Measurements from ENCODE around the gene SAXO1. TPM values are rescaled to one million over a fixed set of nuclear protein-coding genes. Genes with fewer than 3 reads are reported as not detected.
"Not testable (repeated sequence)": the region's sequence is repeated elsewhere in the genome, so short reads cannot be mapped to it uniquely, and the experiment has no call there.

SAXO1 gene
- total RNA-seq, 1 experiment from 2014 or later, result not detected

DNA sequence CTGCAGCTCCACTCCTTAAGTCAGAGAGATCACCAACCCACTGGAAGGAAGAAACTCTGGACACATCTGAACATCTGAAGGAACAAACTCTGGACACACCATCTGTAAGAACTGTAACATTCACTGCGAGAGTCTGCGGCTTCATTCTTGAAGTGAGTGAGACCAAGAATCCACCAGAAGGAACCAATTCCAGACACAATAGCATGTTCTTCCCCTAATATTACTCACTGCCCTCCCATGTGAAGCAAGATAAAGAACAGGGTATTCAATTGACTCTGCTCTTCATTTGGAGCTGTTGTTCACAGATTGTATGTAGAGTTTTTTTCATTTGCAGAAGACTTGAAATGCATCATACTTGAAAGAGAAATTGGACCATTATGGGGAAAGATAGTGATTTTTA lies 10.8 kb downstream of the SAXO1 start:
- TF ChIP-seq CEBPB (IDR thresholded peaks at IDR 0.05; ENCODE audit: low read depth) (no peak), SIN3A (IDR thresholded peaks at IDR 0.05; ENCODE audit: low read depth) (no peak), FOSL1 (IDR thresholded peaks at IDR 0.05; ENCODE audit: low read depth) (no peak), EZH2phosphoT487 (IDR thresholded peaks at IDR 0.05; ENCODE audit: borderline replicate concordance) (no peak), RAD21 (IDR thresholded peaks at IDR 0.05; ENCODE audit: low read depth) (no peak), SP1 (IDR thresholded peaks at IDR 0.05; ENCODE audit: low read depth) (no peak), TCF7L2 (IDR thresholded peaks at IDR 0.05; ENCODE audit: borderline replicate concordance, extremely low read depth, insufficient read depth, insufficient read length) (no peak), YY1 (IDR thresholded peaks at IDR 0.05; ENCODE audit: extremely low read depth, insufficient replicate concordance, low read depth, low read length) (no peak), EGR1 (IDR thresholded peaks at IDR 0.05; ENCODE audit: low read depth) (no peak), POLR2A (IDR thresholded peaks at IDR 0.05; ENCODE audit: borderline replicate concordance, extremely low read depth, insufficient read depth, insufficient read length) (no peak)
- TF ChIP-seq, protein P1, sequence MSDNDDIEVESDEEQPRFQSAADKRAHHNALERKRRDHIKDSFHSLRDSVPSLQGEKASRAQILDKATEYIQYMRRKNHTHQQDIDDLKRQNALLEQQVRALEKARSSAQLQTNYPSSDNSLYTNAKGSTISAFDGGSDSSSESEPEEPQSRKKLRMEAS (IDR thresholded peaks at IDR 0.05), result no peak
- TF ChIP-seq, protein P2, sequence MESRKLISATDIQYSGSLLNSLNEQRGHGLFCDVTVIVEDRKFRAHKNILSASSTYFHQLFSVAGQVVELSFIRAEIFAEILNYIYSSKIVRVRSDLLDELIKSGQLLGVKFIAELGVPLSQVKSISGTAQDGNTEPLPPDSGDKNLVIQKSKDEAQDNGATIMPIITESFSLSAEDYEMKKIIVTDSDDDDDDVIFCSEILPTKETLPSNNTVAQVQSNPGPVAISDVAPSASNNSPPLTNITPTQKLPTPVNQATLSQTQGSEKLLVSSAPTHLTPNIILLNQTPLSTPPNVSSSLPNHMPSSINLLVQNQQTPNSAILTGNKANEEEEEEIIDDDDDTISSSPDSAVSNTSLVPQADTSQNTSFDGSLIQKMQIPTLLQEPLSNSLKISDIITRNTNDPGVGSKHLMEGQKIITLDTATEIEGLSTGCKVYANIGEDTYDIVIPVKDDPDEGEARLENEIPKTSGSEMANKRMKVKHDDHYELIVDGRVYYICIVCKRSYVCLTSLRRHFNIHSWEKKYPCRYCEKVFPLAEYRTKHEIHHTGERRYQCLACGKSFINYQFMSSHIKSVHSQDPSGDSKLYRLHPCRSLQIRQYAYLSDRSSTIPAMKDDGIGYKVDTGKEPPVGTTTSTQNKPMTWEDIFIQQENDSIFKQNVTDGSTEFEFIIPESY (IDR thresholded peaks at IDR 0.05; ENCODE audit: extremely low read depth, insufficient replicate concordance, low read length), result no peak
- Histone ChIP-seq H3K79me2 (ENCODE audit: insufficient read depth, low read length) (no peaks in the 10 kb centered on the region), H3K9me3 (ENCODE audit: control insufficient read depth in 1 of 2, insufficient read depth in 1 of 2, low read depth in 1 of 2, low read length in 2 of 2) (no peaks in the 10 kb centered on the region), H4K20me1 (ENCODE audit: insufficient read depth) (no peaks in the 10 kb centered on the region), H3K27ac (ENCODE audit: low read depth, low read length) (no peak overlapping the region), H3K4me3 (replicated peaks in 1 of 2; ENCODE audit: low read depth in 1 of 2, low read length in 2 of 2) (no peak overlapping the region), H3K27me3 (ENCODE audit: insufficient read depth, low read length) (peaks cover 2% of the 10 kb centered on the region; the same call in 1 of the 2 replicates), H3K4me1 (ENCODE audit: control insufficient read depth in 1 of 2, insufficient read depth in 2 of 2, low read length in 2 of 2) (no peaks in the 10 kb centered on the region), H3K36me3 (ENCODE audit: control insufficient read depth in 1 of 2, insufficient read depth in 2 of 2, low read length in 2 of 2) (no peaks in the 10 kb centered on the region), H3K9me2 (ENCODE audit: insufficient read depth) (no peaks in the 10 kb centered on the region), H3K4me2 (ENCODE audit: low read length) (no peak overlapping the region), H2AFZ (ENCODE audit: low read depth, low read length, poor library complexity, severe bottlenecking) (no peak overlapping the region), H3K9ac (ENCODE audit: low read length) (no peak overlapping the region)
- intact Hi-C loops (cut with micrococcal nuclease), result no loop called here
- no peak for ATAC-seq
- BruUV-seq (replicated peaks), result no TSS peak
- no peak for DNase-seq (ENCODE audit: low read depth, low spot score)
- ChIA-PET RAD21 (ENCODE audit: low non-redundant PET in 1 of 2, low total read pairs in 2 of 2, uncharacterized antibody in 2 of 2, unreplicated experiment in 2 of 2) (no interaction called here), POLR2A (no interaction called here), CTCF (no interaction called here)

DNA sequence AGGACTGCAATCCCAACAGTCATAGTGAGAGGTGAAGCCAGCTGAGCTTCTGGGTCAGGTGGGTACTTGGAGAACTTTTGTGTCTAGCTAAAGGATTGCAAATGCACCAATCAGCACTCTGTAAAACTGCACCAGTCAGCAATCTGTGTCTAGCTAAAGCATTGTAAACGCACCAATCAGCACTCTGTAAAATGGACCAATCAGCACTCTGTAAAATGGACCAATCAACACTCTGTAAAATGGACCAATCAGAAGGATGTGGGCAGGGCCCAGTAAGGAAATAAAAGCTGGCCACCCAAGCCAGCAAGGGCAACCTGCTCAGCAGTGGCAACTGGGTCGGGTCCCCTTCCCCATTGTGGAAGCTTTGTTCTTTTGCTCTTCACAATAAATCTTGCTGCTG lies 11.4 kb downstream of the SAXO1 start:
- RAD21 ChIA-PET (ENCODE audit: low non-redundant PET in 1 of 2, low total read pairs in 2 of 2, uncharacterized antibody in 2 of 2, unreplicated experiment in 2 of 2); H3K9ac ChIP-seq (ENCODE audit: low read length); H3K9me2 ChIP-seq (ENCODE audit: insufficient read depth); H2AFZ ChIP-seq (ENCODE audit: low read depth, low read length, poor library complexity, severe bottlenecking); H3K4me1 ChIP-seq (ENCODE audit: control insufficient read depth in 1 of 2, insufficient read depth in 2 of 2, low read length in 2 of 2); H3K4me3 ChIP-seq (replicated peaks in 1 of 2; ENCODE audit: low read depth in 1 of 2, low read length in 2 of 2); H3K36me3 ChIP-seq (ENCODE audit: control insufficient read depth in 1 of 2, insufficient read depth in 2 of 2, low read length in 2 of 2); H3K27ac ChIP-seq (ENCODE audit: low read depth, low read length); BruUV-seq (replicated peaks); H3K27me3 ChIP-seq (ENCODE audit: insufficient read depth, low read length); ATAC-seq; POLR2A ChIA-PET; CTCF ChIA-PET; DNase-seq (ENCODE audit: low read depth, low spot score); H3K9me3 ChIP-seq (ENCODE audit: control insufficient read depth in 1 of 2, insufficient read depth in 1 of 2, low read depth in 1 of 2, low read length in 2 of 2); H4K20me1 ChIP-seq (ENCODE audit: insufficient read depth); intact Hi-C loops (cut with micrococcal nuclease); H3K79me2 ChIP-seq (ENCODE audit: insufficient read depth, low read length); H3K4me2 ChIP-seq (ENCODE audit: low read length): not testable (repeated sequence)

Measured in HCT116 (cell line).